Measurements from ENCODE around the gene ATP6AP2.
"Not testable (repeated sequence)": the region's sequence is repeated elsewhere in the genome, so short reads cannot be mapped to it uniquely, and the experiment has no call there.

ATP6AP2 gene

GRCh38 chrX:40580537-40581335 lies at the start of gene ATP6AP2:
Gene ATP6AP2, plus strand, starts transcription at chrX:40580970. Its CDS starts 96 bp downstream, at chrX:40581066.
- peak; percentile 93 for DNase-seq

DNA sequence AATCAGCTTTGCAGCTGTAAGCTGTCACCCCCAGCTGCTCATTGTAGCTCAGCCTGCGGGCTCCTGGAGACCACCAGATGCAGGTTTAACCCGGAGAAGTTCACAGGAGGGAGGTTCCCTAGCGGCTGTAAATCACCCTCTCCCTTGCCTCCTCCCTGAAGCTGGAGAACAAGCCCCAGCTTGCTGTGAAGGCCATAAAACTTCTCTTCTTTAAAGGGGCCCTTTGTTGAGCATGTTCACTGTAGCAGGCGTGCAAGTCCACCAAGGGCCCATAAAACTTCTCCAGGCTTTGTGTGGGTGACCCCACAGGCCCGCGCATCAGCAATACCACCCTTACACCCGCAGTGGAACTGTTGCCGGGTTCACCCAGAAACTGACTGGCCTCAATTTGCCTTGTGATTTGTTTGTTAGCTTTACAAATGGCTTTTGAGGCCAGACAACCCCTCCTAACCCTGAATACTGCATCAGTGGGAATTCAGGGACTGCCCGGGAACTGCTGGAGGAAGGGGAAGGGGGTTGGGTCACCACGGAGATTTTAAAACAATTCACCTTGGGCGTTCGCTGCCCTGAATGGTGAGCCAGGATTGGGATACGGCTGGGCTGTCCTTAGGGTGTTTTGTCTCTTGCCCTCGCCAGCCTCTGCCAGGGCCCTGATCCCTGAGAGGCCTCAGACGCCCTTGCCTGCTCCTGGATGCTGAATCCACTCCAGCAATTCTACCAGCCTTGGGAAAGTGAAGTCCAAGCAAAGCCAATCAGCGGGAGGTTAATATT lies 49.5 kb upstream of the ATP6AP2 start:
- DNase-seq, result no peak

DNA sequence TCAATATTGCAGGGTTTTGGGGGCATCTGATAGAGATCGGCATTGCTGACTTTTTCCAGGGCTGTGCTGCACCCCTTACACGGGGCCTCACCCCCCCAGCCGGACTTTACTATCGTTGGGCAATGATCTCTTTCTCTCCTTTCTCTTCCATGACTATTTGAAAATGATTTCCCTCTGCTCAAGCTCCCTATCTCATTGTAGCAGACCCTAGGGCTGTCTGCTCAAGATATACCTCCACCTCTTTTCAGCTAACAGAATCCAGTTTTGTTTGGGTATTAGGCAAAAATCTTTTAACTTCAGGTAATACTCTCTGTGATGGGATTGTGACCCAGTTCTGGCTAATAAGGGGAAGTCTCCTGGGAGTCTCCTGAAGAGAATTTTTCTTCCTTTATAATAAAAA lies 43.5 kb upstream of the ATP6AP2 start:
- no peak for DNase-seq

DNA sequence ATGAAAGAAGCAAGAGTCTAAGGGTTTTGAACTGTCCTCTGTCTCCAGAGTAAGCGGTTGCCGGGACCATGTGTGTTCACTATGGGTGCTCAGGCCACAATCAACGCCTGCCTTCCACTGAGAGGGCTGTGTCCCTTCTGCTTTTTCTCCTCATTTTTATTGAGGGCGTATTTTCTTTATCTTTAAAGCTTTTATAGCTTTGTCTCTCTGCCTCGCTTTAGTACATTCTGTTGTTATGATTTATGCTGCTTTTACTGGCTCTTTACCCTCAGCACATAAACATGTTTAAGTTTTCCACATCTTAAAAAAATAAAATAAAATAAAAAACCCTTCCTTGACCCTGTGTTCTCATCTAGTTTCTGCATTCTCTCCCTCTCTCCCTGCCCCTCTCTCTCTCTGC lies 42.4 kb upstream of the ATP6AP2 start:
- DNase-seq, result no peak

DNA sequence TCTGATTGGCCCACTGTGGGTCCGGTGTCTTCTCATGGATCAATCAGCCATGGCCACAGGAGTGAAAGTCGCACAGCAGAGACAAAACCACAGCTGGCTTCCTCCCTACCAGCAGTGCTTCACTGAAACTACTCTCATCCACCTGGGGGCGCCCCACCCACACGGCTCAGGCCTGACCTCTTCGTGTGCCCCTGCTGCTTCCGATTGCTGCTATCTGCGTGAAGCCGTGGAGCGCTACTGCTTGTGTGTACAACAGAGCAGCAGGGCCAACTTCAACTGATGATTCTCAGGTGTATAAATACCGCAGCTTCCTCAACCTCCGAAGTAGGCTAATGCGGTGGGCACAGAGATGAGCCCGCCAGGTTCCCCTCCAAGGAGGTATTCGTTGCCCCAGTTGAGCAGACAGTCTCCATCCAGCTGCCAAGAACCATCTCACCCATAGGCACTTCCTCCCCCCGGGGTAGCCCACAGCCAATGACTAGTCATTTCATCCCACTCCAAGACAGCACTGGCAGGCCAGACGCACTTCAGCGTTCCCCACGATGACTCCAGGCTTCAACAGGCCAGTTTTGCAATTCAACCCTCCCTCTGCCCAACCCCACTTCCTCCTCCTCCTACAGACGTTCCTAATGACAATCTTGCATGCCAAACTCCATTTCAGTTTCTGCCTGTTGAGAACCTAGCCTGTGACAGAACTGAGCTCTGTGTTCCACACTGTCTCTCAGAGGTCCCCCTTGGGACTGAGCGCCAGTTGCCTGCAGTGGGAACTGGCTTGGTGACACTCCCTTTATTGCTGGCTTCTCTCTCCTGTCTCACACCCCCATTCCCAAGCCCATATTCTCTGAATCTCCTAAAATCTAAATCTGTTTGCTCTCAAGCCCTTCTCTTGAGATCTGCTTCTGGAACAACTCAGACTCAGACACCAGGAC lies 41.3 kb upstream of the ATP6AP2 start:
- DNase-seq, result peak; percentile 45

DNA sequence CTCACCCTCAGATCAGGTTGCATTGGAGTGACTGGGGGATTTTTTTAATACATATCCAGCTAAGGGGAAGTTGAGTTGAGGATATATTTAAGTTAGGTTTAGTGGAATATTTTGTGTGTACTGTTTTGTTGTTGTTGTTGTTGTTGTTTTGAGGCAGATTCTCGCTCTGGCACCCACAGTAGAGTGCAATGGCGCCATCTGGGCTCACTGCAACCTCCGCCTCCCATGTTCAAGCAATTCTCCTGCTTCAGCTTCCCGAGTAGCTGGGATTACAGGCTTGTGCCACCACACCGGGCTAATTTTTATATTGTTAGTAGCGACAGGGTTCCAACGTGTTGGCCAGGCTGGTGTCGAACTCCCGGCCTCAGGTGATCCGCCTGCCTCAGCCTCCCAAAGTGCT lies 38.6 kb upstream of the ATP6AP2 start:
- no peak for DNase-seq

DNA sequence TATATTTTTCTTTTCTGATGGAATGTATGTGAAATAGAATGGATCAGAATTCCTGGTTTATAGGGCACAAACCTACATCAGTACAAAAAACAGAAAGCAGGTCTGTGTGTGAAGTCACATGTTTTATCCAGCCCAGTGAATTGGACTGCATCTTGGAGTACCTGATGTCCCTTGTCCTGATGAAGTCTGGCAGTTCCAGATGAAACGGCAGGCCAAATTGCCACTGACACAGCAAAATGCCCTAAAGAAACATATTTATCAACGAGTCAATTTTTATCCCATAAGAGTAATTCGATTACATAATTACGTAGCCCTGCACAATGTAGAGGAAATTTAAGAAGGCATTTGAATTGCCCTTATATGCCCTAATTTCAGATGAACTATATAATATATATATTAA lies 37.8 kb upstream of the ATP6AP2 start:
- DNase-seq, result no peak

DNA sequence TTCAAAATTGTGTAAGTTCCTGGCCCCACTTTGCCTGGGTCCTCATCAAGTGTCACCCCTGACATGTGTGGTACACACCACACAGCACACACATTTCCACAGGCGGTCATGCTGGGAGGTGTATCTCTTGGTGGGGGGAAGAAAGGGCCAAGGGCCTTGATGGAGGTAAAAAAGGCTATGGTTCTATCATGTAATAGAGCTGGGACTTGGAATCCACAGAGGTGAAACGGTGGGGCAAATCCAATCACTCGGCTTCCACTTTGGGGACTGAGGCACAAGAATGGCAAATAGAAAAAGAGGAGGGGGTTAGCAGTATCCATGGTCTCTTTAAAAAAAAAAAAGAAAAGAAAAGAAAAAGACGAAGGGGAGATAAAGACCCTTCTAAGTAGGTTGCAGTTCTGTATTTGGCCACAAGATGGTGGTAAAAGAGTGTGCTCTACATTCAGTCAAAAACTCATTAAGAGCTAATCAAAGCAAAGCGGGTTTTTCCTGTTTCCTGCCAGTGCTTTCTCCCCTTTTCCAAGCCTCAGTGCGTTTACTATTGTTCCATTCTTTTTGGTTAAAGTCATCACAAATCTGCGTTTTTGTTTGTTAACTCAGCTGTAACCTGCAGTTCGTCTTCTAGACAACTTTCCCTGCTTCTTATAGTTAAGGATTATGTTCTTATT lies 37.0 kb upstream of the ATP6AP2 start:
- DNase-seq, result no peak

GRCh38 chrX:40544343-40545266 lies 36.2 kb upstream of the ATP6AP2 start:
- no peak for DNase-seq

DNA sequence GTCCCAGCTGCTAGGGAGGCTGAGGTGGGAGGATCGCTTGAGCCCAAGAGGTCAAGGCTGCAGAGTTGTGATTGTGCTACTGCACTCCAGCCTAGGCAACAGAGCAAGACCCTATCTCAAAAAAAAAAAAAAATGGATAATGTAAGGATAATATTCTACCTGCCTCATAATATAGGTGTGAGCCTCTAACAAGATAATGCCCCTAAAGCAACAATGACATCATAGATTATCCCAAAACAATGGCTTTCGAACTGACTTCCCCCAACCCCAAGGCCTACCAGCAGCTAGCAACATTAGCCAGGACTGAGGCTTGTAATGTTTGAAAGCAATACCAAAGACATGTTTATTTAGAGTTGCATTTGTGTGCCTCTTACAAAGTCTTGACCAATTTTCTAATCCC lies 33.9 kb upstream of the ATP6AP2 start:
- no peak for DNase-seq

DNA sequence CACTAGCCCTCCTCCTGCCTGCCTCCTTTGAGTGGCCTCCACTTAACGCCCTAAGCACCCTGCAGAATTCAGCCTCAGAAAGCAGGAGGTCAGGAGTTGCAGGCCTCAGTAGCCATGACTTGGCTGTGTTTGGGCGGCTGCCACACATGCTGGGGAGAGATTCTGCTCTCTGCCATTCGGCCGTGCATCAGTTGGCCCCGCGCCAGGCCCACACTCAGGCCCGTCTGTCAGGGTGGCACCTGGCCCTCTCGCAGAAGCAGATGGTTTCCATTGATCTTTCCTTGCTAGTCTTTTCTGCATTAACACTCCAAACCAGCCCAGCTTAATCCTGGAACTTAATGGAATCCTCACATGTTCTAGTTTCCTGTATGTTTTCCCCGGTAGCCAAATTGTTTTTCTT lies 30.7 kb upstream of the ATP6AP2 start:
- DNase-seq, result peak; percentile 32

GRCh38 chrX:40552768-40553167 lies 28.0 kb upstream of the ATP6AP2 start:
- no peak for DNase-seq

GRCh38 chrX:40558590-40558989 lies 22.2 kb upstream of the ATP6AP2 start:
- DNase-seq, result no peak

DNA sequence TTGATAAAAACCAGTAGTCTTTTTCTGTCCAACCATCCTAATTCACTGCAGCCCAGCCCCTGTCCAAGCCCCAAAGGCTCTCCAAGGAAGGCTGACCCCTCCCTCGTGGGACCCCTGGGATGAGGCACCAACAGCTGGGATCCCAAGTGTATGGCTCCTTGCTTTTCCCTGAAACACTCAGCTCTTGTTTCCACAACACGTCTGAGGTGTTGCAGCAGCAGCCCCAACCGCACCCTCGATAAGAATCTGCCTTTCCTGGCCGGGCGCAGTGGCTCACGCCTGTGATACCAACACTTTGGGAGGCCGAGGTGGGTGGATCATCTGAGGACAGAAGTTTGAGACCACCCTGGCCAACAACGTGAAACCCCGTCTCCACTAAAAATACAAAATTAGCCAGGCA lies 17.0 kb upstream of the ATP6AP2 start:
- no peak for DNase-seq

DNA sequence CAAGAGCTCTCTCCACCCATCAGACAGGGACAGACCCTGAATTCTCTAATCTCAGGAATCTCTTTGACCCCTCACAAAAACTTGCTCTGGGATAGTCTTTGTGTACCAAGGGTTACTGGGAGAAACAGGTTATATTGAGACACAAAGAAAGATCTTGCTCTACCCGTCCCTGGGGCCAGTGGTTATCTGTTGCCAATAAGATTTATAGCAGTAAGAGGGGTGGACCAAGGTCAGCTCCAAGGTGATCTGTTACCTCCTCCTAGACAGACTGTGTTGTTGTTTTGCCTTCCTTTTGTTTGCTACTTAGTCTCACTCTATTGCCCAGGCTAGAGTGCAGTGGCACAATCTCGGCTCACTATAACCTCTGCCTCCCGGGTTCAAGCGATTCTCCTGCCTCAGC lies 16.3 kb upstream of the ATP6AP2 start:
- DNase-seq, result no peak

DNA sequence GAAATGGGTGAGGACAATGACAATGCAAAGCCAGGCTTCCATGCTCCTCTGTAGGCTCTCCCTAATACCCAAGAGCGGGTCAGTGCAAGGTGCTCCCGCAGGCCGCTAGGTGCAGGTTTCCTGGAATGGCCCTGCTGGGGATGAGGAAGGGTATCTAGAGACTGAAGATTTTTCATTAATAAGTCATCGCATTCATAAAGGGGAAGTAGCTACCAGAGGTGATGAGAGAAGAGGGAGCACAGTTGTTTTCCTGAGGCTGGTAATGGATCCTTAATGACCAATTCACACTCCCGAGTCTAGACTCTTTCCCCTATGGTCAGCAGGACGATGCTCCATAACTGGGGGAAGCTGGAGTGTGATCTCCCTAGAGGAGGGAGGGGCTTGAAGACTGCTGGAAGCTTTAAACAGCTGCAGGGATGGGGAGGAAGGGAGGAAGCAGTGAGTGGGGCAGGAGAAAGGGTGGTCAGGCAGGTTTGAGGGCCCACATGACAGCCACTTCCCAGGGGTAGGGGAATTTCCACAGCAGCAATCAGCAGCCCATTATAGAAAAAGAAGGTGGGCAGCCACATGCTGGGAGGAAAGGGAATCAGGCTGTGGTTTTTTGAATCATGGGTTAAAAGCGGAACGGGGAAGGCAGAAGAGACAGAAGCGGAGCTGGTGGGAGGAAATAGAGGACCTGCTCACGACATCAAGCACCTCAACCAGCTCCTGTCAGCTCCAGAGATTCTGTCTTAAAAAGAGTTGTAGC lies 10.2 kb upstream of the ATP6AP2 start:
- DNase-seq, result no peak

DNA sequence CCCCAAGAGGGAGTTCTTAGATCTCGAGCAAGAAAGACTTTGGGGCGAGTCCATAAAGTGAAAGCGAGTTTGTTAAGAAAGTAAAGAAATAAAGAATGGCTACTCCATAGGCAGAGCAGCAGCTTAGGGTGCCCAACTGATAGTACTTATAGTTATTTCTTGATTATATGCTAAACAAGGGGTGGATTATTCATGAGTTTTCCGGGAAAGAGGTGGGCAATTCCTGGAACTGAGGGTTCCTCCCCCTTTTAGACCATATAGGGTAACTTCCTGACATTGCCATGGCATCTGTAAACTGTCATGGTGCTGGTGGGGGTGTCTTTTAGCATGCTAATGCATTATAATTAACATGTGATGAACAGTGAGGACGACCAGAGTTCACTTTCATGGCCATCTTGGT lies 9.6 kb upstream of the ATP6AP2 start:
- not testable (repeated sequence) for DNase-seq

DNA sequence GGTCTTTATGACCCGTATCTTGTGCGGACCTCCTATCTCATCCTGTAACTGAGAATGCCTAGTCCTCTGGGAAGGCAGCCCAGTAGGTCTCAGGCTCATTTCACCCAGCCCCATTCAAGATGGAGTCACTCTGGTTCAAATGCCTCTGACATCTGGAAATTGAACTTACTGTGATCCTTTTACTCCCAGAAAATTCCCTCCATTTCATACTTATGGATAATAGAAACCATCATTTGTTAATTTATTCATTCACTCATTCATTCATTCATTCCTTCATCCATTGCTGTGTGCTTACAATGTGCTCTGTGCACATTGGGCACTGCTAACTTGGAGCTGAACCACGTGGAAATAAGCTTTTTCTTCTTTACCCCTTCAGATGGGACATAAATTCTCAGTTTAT lies 9.2 kb upstream of the ATP6AP2 start:
- no peak for DNase-seq

DNA sequence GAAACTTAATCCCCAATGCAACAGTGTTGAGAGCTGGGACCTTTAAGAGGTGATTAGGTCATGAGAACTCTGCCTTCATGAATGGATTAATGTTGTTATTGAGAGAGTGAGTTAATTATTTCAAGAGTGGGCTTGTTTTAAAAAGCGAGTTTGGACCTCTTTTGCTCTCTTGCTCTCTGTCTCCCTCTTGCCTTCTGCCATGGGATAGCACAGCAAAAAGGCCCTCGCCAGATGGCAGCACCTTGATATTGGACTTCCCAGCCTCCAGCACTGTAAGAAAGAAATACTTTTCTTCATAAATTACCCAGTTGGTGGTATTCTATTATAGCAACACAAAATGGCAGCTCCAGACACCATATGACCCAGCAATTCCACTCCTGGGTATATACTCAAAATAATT lies 7.0 kb upstream of the ATP6AP2 start:
- DNase-seq, result no peak

GRCh38 chrX:40575411-40575810 lies 5.4 kb upstream of the ATP6AP2 start:
- DNase-seq, result not testable (repeated sequence)

DNA sequence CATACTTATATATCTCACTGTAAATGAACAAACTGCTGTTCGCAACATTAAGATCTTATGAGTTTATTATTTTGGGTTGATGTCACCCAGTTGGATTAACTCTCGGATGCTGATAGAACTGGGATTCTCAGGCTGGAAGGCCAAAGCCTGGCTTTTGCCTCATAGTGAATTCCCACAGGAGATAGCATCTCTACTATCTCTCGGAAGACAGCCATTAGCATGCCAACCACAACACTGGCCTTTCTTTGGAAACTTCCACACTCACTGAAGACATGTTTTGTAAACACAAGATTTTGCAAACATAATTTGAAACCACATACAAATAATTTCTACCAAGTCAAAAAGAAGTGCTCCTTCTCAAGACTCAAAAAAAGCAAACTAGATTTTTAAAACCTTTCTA lies 4.5 kb upstream of the ATP6AP2 start:
- DNase-seq, result no peak
